ENCODE measurements around the gene EYA2. TPM values are rescaled to one million over a fixed set of nuclear protein-coding genes. Genes with fewer than 3 reads are reported as not detected.

The EYA2 gene
- total and polyA plus RNA-seq, 2 donors (not counting 3 experiments of a cell fraction or from before 2014, with no cell fraction given): not detected

- no peaks in the 10 kb centered on the region for H4K20me1 ChIP-seq (replicated peaks; ENCODE audit: control insufficient read depth, extremely low read depth, insufficient read depth, low read length)
- ChIA-PET CTCF (no interaction called here), POLR2A (no interaction called here)
- no peaks in the 10 kb centered on the region for H3K9me3 ChIP-seq (replicated peaks; ENCODE audit: control insufficient read depth, insufficient read depth, low read length)
- H2AFZ ChIP-seq (ENCODE audit: low read depth, low read length): no peak overlapping the region
- FAIRE-seq (no peak), DNase-seq (ENCODE audit: low read depth, low spot score) (no peak)
- H3K27me3 ChIP-seq (ENCODE audit: control insufficient read depth in 2 of 2, insufficient read depth in 2 of 2, low read length in 2 of 2): no peaks in the 10 kb centered on the region
- TF ChIP-seq POLR2A (IDR thresholded peaks at IDR 0.05; ENCODE audit: low read depth, low read length) (no peak), FOS (IDR thresholded peaks at IDR 0.05; ENCODE audit: borderline replicate concordance, insufficient read depth, low read length) (no peak), MYC (IDR thresholded peaks at IDR 0.05; ENCODE audit: low read depth, low read length) (no peak), GATA2 (IDR thresholded peaks at IDR 0.05; ENCODE audit: insufficient read depth, insufficient read length, low read depth, low read length) (no peak), EZH2 (IDR thresholded peaks at IDR 0.05; ENCODE audit: borderline replicate concordance, low read depth, low read length, severe bottlenecking) (no peak), JUN (IDR thresholded peaks at IDR 0.05; ENCODE audit: borderline replicate concordance, insufficient read depth, insufficient read length, low read depth) (no peak), POLR2AphosphoS5 (IDR thresholded peaks at IDR 0.05; ENCODE audit: insufficient read depth, low read depth, low read length) (no peak)
- intact Hi-C loops (cut with micrococcal nuclease) (no loop called here), dilution Hi-C loops (cut with MboI; ENCODE audit: extremely low pct_ligation_motif_present, low sequenced_read_pairs) (no loop called here)
- no peaks in the 10 kb centered on the region for H3K79me2 ChIP-seq (ENCODE audit: control insufficient read depth, insufficient read depth, low read length)
- H3K36me3 ChIP-seq (ENCODE audit: control insufficient read depth in 2 of 2, extremely low read depth in 1 of 2, insufficient read depth in 2 of 2, low read length in 2 of 2): no peaks in the 10 kb centered on the region
- no TSS peak for BruUV-seq (replicated peaks)
- H3K4me1 ChIP-seq (ENCODE audit: control insufficient read depth, extremely low read depth, insufficient read depth, low read length): no peaks in the 10 kb centered on the region
- no peak overlapping the region for H3K27ac ChIP-seq (ENCODE audit: insufficient read depth, low read depth, low read length)
- no peak overlapping the region for H3K4me2 ChIP-seq (ENCODE audit: insufficient read depth, low read length)
- no peak overlapping the region for H3K4me3 ChIP-seq (replicated peaks in 1 of 3; ENCODE audit: insufficient read depth in 1 of 3, low read depth in 1 of 3, low read length in 3 of 3)
- H3K9ac ChIP-seq (replicated peaks; ENCODE audit: extremely low read depth, insufficient read depth, low read length): no peak overlapping the region
- no peaks in the 10 kb centered on the region for H3K9me1 ChIP-seq (replicated peaks; ENCODE audit: control insufficient read depth, extremely low read depth, insufficient read depth, low read length)
Observed at GRCh38 chr20:46991880-46992639, 97.4 kb downstream of the EYA2 start.

DNA sequence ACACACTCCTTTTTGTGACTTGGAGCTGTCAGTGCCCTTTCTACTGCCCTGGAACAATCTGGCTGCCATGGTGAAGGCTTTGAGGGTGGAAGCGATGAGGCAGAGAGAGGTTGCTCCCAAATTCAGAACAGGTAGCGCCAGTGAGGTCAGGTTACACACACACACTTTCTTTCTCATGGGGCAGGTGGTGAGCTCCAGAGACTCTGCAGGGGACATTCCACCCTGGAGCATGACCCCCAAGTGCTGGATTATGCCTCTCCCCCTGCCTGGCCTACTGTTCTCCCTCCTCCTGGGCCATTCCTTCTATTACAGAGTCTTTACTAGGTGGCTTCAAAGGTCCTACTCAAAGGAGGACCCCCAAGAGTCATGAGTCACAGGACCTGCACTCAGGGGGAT, 98.0 kb downstream of the EYA2 start:
- DNase-seq (ENCODE audit: low read depth, low spot score): no peak
- no TSS peak for BruUV-seq (replicated peaks)
- ChIA-PET POLR2A (no interaction called here), CTCF (no interaction called here)
- no peak overlapping the region for H3K4me3 ChIP-seq (replicated peaks in 1 of 3; ENCODE audit: insufficient read depth in 1 of 3, low read depth in 1 of 3, low read length in 3 of 3)
- no peaks in the 10 kb centered on the region for H3K27me3 ChIP-seq (ENCODE audit: control insufficient read depth in 2 of 2, insufficient read depth in 2 of 2, low read length in 2 of 2)
- H3K36me3 ChIP-seq (ENCODE audit: control insufficient read depth in 2 of 2, extremely low read depth in 1 of 2, insufficient read depth in 2 of 2, low read length in 2 of 2): no peaks in the 10 kb centered on the region
- H4K20me1 ChIP-seq (replicated peaks; ENCODE audit: control insufficient read depth, extremely low read depth, insufficient read depth, low read length): no peaks in the 10 kb centered on the region
- no peak for TF ChIP-seq EZH2 (IDR thresholded peaks at IDR 0.05; ENCODE audit: borderline replicate concordance, low read depth, low read length, severe bottlenecking)
- TF ChIP-seq CTCF (IDR thresholded peaks at IDR 0.05; ENCODE audit: extremely low read depth in 1 of 2, insufficient read depth in 1 of 2, low read depth in 1 of 2, low read length in 2 of 2): no peak
- TF ChIP-seq POLR2A (IDR thresholded peaks at IDR 0.05; ENCODE audit: low read depth, low read length): no peak
- no peak for TF ChIP-seq GATA2 (IDR thresholded peaks at IDR 0.05; ENCODE audit: insufficient read depth, insufficient read length, low read depth, low read length)
- TF ChIP-seq, protein P1, sequence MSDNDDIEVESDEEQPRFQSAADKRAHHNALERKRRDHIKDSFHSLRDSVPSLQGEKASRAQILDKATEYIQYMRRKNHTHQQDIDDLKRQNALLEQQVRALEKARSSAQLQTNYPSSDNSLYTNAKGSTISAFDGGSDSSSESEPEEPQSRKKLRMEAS (IDR thresholded peaks at IDR 0.05; ENCODE audit: insufficient read depth, insufficient read length): no peak
- TF ChIP-seq POLR2AphosphoS5 (IDR thresholded peaks at IDR 0.05; ENCODE audit: insufficient read depth, low read depth, low read length): no peak
- TF ChIP-seq JUN (IDR thresholded peaks at IDR 0.05; ENCODE audit: borderline replicate concordance, insufficient read depth, insufficient read length, low read depth): no peak
- TF ChIP-seq FOS (IDR thresholded peaks at IDR 0.05; ENCODE audit: borderline replicate concordance, insufficient read depth, low read length): no peak
- no peak for TF ChIP-seq MYC (IDR thresholded peaks at IDR 0.05; ENCODE audit: low read depth, low read length)
- no peaks in the 10 kb centered on the region for H3K79me2 ChIP-seq (ENCODE audit: control insufficient read depth, insufficient read depth, low read length)
- FAIRE-seq: no peak
- dilution Hi-C loops (cut with MboI; ENCODE audit: extremely low pct_ligation_motif_present, low sequenced_read_pairs): no loop called here
- H3K9ac ChIP-seq (replicated peaks; ENCODE audit: extremely low read depth, insufficient read depth, low read length): no peak overlapping the region
- no peak overlapping the region for H3K27ac ChIP-seq (ENCODE audit: insufficient read depth, low read depth, low read length)
- no peaks in the 10 kb centered on the region for H3K9me3 ChIP-seq (replicated peaks; ENCODE audit: control insufficient read depth, insufficient read depth, low read length)
- no peaks in the 10 kb centered on the region for H3K9me1 ChIP-seq (replicated peaks; ENCODE audit: control insufficient read depth, extremely low read depth, insufficient read depth, low read length)
- H3K4me2 ChIP-seq (ENCODE audit: insufficient read depth, low read length): no peak overlapping the region
- H2AFZ ChIP-seq (ENCODE audit: low read depth, low read length): no peak overlapping the region
- H3K4me1 ChIP-seq (ENCODE audit: control insufficient read depth, extremely low read depth, insufficient read depth, low read length): no peaks in the 10 kb centered on the region
- intact Hi-C loops (cut with micrococcal nuclease): no loop called here

Measured in endothelial cell of umbilical vein (primary cell).